Kidney tubule cell (primary cell): ENCODE data around the gene CFAP65.
A peak's percentile ranks its signal among the peaks of the same experiment; 100 is the strongest.

Source experiments
- DNase-seq: peaks from one replicate; pipeline ENCODE4 v3.0.0-alpha.2; 2018; ENCODE audit warnings: low spot score

The CFAP65 gene, protein sequence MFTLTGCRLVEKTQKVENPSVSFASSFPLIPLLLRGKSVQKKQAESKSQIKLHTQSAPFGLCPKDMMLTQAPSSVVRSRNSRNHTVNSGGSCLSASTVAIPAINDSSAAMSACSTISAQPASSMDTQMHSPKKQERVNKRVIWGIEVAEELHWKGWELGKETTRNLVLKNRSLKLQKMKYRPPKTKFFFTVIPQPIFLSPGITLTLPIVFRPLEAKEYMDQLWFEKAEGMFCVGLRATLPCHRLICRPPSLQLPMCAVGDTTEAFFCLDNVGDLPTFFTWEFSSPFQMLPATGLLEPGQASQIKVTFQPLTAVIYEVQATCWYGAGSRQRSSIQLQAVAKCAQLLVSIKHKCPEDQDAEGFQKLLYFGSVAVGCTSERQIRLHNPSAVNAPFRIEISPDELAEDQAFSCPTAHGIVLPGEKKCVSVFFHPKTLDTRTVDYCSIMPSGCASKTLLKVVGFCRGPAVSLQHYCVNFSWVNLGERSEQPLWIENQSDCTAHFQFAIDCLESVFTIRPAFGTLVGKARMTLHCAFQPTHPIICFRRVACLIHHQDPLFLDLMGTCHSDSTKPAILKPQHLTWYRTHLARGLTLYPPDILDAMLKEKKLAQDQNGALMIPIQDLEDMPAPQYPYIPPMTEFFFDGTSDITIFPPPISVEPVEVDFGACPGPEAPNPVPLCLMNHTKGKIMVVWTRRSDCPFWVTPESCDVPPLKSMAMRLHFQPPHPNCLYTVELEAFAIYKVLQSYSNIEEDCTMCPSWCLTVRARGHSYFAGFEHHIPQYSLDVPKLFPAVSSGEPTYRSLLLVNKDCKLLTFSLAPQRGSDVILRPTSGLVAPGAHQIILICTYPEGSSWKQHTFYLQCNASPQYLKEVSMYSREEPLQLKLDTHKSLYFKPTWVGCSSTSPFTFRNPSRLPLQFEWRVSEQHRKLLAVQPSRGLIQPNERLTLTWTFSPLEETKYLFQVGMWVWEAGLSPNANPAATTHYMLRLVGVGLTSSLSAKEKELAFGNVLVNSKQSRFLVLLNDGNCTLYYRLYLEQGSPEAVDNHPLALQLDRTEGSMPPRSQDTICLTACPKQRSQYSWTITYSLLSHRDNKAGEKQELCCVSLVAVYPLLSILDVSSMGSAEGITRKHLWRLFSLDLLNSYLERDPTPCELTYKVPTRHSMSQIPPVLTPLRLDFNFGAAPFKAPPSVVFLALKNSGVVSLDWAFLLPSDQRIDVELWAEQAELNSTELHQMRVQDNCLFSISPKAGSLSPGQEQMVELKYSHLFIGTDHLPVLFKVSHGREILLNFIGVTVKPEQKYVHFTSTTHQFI (N-terminal part only)

DNA sequence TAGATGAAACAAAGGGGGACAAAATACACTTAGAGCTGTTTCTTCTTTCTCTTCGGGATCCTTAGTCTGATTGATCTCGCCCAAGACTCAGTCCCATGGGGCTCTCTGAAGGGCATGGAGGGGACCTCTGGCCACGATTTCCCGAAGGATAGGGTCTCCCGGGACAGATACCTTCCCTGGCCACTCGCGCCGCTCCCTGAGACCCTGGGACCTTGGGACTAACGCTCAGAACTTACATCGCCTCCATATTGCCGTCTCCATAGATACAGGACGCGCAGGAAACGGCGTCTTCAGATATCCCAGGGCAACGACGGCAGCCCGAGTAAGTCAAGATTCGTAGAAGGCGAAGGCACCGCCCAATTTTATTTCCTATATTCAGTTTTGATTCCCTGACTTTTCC, at the start of gene CFAP65:
TSS of gene CFAP65 (minus strand) at position 265 of the 400 bp plus-strand sequence. CDS start 2,468 bp downstream, outside the sequence.
- DNase-seq = peak; percentile 59

DNA sequence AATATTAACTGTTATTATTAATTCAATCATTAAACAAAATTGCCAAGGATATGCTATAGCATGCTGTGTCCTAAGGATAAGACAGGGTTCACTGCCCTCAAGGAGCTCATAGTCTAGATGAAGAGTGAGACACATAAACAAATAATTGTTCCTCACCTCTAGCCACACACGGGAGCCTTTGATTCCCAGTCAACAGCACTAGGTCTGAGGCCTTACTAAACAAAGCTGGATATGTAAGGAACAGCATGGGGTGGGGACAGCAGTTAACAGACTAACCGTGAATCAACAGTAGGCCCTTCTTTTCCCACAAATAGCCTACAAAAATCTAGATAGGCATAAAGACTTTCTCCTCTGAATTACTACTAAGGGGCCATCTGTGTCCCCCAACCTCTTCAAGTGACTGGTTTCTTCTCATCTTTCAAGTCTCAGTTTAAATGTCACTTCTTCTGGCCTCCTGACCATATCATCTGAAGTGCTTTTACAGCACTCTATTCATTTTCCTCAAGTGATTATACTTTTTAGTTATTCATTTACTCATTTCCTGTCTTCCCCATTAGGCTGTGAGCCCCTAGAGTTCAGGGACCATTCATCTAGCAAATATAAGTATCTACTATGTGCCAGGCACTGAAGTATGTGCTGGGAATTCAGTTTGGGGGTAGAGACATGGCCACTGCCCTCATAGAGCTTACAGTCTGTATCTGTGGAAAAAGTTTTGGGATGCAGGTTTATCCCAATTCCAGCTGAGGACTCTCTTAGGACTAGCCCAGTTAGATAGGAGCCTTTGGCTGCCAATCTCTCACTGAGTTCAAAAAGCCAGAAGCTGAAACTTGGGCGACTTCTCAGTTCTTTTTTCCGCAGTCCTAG, 49.4 kb upstream of the CFAP65 start:
- DNase-seq = no peak

DNA sequence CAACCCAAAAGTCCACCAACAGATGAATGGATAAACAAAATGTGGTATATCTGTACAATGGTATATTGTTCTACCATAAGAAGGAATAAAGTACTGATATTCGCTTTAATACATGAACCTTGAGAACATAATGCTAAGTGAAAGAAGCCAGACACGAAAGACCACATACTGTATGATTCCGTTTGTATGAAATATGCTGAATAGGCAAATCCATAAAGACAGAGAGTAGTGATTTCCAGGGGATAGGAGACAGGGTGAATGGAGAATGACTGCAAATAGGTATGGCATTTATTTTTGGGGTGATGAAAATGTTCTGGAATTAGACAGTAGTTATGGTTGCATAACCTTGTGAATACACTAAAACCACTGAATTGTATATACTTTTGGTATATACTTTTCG, 48.0 kb upstream of the CFAP65 start:
- DNase-seq = no peak

DNA sequence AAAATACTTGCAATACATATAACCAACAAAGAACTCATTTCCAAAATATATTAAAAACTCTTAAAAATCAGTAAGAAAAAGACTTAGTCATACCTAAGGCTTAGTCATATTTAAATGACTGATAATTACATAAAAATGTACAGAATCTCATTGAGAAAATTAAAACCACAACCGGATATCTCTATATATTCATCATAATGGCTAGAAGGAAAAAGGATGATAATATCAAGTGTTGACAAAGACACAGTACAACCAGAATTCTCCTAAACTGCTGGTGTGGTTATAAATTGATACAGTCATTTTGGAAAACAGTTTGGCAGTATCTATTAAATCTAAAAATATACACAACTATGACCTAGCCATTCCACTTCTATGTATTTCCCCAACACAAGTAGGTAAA, 46.5 kb upstream of the CFAP65 start:
- no peak for DNase-seq

DNA sequence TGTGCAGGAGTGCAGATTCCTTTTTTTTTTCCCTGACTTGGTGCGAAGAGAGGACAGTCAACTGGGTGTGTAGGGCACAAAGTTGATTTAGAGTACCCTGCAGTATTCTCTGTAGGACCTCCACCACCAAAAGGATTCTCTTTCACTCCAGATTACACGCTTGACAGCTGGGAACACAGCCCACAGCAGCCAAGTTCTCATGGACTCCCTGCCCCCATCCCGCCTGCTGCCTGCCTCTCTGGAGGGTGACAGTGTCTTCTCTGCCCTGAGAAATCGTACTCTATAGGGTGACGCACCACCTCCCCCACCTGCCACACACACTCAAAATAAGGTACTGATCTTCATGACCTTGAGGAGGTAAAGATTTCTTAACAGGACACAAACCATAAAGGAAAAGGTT, 46.0 kb upstream of the CFAP65 start:
- DNase-seq = no peak

DNA sequence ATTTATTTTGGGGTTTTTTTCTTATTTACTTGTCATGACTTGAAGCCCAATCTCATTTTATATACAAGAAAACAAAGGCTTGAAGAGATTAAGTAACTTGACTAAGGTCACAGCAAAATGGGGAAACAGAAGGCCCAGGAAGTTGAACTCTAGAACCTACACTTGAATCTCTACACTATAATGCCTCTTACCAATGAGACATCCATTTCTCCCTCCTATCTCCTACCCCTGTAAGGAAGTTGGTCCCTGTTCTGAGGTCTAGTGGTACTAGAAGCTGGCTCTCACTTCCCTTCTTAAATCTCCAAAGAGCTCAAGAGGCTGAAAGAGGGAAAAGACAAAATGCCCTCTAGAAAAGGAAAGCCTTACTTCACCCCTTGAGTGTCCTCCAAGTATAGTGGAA, 44.9 kb upstream of the CFAP65 start:
- no peak for DNase-seq

DNA sequence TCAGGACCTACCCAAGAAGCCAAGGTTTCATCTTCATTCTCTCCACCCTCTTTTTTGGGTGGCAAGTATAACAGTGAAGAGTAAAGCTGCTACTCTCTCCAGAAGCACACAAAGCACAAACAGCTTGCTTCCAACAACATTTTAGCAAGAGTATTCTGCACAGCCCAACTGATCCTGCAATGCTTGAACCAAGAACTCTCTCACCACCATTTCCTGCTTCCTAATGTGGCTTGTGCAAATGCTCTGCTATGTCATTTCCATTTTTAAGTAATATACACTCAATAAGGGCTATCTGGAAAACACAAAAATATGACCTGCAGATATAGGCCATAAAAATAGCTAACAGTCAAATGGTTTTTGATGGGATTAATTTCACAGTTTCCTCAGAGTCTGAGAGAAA, 43.5 kb upstream of the CFAP65 start:
- DNase-seq = no peak

DNA sequence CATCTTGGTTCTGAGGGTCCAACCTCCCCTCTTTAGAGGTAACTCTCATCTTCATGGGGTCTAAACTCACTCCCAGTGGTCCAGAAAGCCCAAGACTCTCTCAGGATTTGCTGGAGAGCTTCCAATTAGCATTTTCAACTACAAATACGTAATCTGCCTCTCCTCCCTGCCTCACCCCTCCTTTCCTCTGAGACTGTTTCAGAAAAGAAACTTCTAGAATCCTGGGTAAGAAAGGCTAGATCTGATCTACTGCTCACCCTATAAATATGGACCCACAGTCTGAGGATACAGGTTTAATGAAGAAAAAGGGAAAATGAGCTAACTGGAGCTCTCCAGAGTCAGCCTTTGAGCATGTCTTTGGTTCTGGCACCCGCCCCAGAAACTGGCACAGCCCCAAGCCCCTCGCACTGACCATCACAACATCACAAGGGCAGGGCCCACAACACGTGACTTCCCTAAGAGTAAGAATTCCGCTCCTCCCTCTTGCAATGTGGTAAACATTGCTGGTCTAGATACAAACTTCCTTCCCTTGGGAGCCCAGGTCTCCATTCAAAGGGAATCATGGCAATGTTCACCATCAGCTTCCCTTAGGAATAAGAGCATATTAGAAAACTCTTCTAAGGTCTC, 41.1 kb upstream of the CFAP65 start:
- no peak for DNase-seq

DNA sequence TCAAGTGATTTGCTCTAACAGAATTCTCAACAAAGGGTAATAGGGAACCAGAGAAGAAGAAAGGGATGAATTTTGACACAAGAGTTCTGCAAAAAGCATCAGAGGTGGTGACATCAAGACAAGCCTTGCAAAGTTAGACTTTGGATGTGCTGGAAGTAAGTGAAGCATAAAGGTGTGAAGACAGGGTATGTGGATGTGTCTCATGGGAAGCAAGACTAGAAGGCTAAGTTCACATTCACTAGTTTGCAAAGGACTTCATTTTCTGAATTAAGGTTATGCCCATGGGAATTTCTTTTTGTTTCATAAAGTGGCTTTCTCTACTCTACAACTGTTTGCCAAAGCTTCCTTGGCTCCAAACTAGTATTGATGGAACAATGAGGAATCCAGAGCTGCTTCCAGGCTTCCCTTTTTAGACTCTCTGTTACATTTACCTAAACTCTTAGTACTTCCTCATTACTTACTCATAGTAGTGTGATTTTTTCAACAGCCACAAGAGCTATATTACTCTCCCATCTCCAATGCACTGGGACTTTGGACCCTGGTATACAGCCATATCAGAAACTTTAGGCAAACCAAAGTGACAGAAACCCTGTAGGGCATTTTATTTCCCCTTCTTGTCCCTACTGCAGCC, 40.5 kb upstream of the CFAP65 start:
- no peak for DNase-seq

DNA sequence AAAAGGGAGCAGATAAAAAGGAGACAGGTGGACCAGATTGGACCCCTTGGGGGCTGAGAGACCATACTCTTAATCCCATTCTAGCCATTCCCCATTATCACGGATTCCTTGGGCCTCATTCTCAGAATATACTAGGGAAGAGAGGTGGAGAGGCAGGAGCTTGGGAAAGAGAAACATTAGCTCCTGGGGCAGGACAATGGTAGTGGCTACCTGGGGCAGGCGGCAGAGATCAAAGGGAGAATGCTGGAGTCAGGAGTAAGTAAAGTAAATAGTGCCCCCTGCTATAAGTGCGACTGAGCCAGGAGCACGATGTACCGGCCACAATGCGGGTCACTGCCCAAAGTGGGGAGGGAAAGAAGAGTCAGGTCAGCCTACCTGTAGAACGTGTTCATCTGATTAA, 39.8 kb upstream of the CFAP65 start:
- DNase-seq = no peak

DNA sequence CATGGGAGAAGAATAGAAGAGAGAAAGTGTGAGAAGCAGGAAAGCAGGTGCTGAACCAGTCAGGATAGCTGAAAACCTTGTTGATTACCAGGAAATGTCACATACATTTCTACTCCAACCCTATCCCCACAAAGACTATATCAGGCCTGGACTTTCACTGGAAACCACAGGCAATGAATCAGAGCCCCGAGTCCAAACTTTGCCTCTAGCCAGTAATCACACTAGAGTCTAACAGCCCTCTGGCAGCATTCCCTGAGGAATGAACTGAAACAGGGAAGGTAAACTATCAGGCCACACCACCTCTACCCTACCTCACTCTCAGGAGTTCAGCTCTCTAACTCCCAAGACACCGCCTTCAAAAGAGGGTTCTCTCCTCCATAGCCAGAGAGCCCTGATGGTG, 38.1 kb upstream of the CFAP65 start:
- DNase-seq = peak; percentile 73

DNA sequence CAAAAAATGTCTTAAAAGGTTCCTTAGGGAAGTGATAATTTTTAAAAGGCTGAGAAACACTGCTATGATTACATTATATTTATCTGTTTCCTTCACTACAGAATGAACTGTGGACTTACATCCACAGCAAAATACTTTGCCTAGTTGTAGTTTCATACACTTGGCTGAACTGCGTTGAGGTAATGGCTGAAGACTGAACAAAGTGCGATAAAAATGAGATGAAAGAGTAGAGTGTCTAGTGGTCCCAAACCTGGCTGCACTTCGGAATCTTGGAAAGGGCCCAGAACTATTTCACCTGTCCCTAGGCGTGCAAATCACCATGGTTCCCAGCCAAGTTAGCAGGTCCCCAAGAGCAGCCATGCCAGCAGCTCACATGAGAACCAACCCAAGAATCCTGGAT, 37.6 kb upstream of the CFAP65 start:
- no peak for DNase-seq

DNA sequence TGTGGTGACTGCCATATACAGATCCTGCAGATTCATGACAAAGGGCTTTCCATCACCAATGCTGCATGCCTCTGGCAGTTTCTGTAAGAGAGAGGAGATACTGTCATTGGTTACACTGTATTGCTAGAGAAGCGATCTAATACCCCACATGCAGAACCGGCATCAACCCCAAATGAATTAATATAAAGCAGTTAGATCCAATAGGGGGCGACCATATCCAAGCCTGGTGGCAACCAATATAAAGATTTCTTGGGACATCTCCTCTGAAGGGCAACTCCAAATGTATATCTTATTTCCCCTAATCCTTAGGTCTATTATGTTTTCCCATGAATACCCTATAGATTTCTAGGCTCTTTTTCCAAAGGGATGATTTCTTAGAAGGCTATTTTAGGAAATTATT, 36.8 kb upstream of the CFAP65 start:
- DNase-seq = no peak

DNA sequence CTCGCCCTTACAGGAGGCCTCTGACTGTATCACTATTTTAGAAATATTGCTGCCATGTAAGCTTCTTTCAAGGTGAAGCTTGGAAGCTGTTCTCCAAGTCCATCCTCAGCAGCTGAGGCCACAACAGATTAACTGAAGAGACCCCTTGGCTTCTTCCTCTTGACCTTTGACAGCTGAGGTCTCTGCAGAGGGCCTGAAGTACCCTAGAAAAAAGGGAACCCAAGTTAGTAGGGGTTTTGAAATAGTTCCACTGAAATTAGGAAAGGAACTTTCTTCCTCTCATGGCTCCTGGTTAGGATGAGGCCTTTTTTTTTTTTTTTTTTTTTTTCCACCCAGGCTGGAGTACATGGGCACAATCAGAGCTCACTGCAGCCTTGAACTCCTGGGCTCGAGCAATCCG, 34.9 kb upstream of the CFAP65 start:
- no peak for DNase-seq

DNA sequence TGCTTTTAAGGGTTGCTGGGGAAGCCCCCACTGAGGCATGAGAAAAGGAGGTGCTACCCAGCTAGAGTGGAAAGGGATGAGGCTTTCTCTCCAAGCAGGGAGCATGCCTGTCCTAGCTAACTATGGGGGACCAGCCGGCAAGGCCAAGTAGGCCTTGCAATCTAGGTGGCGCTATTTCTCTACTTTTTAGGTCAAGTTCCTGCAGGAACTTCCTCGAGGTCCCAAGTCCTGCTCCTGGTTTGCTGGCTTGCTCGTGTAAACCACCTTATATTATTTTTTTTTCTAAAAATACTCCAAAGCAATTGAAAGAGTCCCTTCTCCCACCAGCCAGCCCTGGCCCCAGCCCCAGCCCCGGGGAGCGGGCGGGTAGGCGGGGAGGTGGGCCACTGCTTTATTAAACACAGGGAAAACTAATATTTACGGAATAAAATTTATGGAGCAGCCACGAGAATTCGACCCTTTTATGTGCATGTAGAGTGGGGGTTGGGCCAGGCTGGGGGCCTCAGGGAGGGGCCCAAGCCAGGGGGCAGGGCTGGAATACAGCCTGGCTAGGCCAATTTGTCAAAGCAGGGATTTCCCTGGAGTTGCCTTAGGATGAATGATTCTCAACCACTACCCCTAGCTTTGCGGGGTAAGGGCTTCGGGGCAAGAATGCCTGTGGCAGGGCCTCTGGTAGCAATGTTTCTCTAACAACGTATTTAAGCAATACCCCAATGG, 32.3 kb upstream of the CFAP65 start:
- peak; percentile 65 for DNase-seq

DNA sequence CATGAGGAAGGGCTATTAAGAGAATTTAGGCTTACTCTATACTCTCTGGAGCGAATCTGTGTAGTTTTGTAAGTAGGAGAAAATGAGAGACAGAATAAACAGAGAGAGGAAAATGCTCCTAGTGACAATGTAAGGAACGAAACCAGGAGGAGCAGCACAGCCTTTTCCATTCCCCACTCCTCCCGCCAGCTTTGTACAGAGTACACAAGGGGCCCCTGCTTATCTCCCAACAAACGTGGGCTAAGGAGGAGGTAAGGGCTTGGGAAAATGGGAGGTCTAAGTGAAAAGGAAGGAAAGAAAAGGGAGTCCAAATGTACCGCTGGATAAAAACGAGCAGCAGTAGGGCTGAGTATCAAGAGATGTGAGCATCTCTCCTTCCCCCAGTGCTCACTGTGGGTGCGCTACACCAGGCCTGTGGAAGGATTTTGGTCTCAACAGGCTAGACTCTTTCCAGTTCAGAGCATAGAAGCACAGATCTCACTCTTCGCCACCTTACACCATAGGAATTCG, 31.5 kb upstream of the CFAP65 start:
- DNase-seq = no peak

DNA sequence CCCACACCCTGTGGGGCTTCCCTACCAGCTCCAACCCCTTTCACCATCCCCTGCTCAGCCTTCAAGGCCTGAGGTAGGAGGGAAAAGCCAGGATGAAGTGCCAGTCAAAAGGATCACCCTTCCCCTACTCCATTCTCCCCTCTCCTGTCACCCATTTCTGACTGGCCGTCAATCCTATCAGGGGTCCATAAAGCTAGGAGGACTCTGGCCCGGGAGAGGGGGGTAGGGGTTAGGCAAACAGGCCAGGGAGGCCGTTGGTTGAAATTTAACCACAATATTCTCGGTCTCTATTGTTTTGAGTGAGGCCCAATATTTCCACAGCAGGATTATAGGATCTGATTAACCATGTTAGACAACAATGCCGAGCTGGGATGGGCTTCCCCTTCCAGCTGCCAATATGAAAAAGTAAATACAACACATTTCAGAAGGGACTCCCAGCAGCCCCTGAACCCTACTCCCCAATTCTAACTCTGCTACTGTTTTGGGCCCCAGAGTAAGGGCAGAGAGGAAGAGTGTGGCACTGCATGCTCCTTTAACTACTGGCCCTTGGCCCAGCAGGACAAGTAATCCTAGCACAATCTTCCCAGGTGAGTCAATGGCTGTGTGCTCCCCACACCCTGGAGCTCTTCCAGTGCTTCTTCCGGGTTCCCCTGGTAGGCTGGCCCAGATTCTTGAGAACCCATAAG, 30.0 kb upstream of the CFAP65 start:
- DNase-seq = peak; percentile 43

DNA sequence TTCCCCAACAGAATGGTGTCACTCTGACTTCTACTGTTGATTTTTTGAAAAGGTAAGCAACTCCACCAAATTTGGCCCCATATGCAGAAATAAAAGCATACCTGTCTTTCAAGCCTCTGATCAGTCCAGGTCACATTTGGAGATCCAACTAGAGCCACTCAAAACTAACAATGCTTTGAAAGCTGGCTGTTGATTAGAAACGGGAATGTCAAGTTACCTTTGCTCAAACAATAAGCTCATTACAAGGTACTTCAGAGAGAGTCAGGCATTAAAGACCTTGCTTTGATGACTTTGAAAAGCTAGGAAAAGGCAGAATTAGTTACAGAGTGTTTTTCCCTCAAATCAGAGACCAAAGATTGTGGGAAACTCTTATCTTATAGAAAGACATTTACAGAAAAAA, 24.2 kb upstream of the CFAP65 start:
- DNase-seq = no peak

DNA sequence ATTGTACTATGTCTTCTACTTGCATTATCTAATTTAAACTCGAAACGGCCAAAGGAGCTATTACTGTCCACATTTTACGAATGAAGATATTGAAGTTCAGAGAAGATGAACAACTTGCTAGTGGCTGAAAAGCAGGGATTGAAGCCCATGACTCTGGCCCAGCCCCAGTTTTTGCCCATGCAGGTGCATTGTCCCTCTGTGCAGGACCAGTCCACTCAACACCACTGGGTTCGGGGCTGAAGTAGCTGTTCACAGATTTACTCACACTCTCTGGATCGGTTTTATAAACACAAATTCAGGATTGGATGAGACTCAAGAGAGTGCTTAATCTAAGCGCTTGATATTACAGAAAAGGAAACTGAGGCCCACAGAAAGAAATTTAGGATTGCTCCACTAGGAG, 20.8 kb upstream of the CFAP65 start:
- no peak for DNase-seq
